ENCODE data around the gene ERLIN1. TPM values are rescaled to one million over a fixed set of nuclear protein-coding genes. Genes with fewer than 3 reads are reported as not detected.
A peak's percentile ranks its signal among the peaks of the same experiment; 100 is the strongest.

ERLIN1 gene
- total and polyA plus RNA-seq, 10 of the 15 experiments (the other 5 are each of a cell fraction or from before 2014, with no cell fraction given) = 4.9 to 21.7 (median 13.0) TPM

GRCh38 chr10:100157156-100157555 is 28.7 kb downstream of the ERLIN1 start (continued):
- TF ChIP-seq, protein P1, sequence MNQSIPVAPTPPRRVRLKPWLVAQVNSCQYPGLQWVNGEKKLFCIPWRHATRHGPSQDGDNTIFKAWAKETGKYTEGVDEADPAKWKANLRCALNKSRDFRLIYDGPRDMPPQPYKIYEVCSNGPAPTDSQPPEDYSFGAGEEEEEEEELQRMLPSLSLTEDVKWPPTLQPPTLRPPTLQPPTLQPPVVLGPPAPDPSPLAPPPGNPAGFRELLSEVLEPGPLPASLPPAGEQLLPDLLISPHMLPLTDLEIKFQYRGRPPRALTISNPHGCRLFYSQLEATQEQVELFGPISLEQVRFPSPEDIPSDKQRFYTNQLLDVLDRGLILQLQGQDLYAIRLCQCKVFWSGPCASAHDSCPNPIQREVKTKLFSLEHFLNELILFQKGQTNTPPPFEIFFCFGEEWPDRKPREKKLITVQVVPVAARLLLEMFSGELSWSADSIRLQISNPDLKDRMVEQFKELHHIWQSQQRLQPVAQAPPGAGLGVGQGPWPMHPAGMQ (IDR thresholded peaks at IDR 0.05; ENCODE audit: borderline replicate concordance) = no peak
- TF ChIP-seq ZNF217 (IDR thresholded peaks at IDR 0.05) (no peak), EP300 (IDR thresholded peaks at IDR 0.05; ENCODE audit: borderline replicate concordance in 1 of 2, control insufficient read depth in 1 of 2, low read depth in 2 of 2, low read length in 2 of 2) (no peak), HDAC2 (IDR thresholded peaks at IDR 0.05) (no peak), JUNB (IDR thresholded peaks at IDR 0.05) (no peak), RBBP5 (conservative IDR thresholded peaks at IDR 0.05) (no peak), TARDBP (IDR thresholded peaks at IDR 0.05; ENCODE audit: borderline replicate concordance) (no peak)

- Histone ChIP-seq H3K79me2 (ENCODE audit: control insufficient read depth, insufficient read depth, low read length) (peaks cover 9% of the 10 kb centered on the region), H2AFZ (ENCODE audit: control insufficient read depth, low read depth, low read length) (no peak overlapping the region), H3K27me3 (replicated peaks in 1 of 2; ENCODE audit: control insufficient read depth in 2 of 2, insufficient read depth in 2 of 2, low read length in 1 of 2) (no peaks in the 10 kb centered on the region), H4K20me1 (ENCODE audit: control insufficient read depth, insufficient read depth) (no peaks in the 10 kb centered on the region), H3K4me2 (ENCODE audit: control insufficient read depth, insufficient read depth) (peak overlapping the region; percentile 45; the same call in 1 of the 2 replicates), H3K36me3 (ENCODE audit: control insufficient read depth in 2 of 2, insufficient read depth in 2 of 2, low read length in 1 of 2) (peaks cover 5 to 21% of the 10 kb centered on the region in 2 experiments), H3K27ac (ENCODE audit: control insufficient read depth, insufficient read depth) (peak overlapping the region; percentile 48; the same call in 1 of the 2 replicates), H3K4me1 (ENCODE audit: control insufficient read depth, insufficient read depth, low read length) (peaks cover 26% of the 10 kb centered on the region), H3K9me3 (replicated peaks; ENCODE audit: control insufficient read depth, insufficient read depth, low read length) (no peaks in the 10 kb centered on the region; the same call in 2 of the 3 replicates), H3K4me3 (peak overlapping the region; percentile 30; the same call in 1 of the 2 replicates), H3K9ac (ENCODE audit: control insufficient read depth, insufficient read depth, low read length) (no peak overlapping the region)
- no TSS peak for BruUV-seq (replicated peaks)
- ATAC-seq = no peak
- no peak for DNase-seq (ENCODE audit: low read depth, low spot score)
- in situ Hi-C loops (cut with MboI) = no loop called here
- RAD21 ChIA-PET (ENCODE audit: unreplicated experiment) = no interaction called here
- CTCF ChIA-PET = interaction anchor here (0.8 to 1.1 kb wide), 2 partner anchors 9 to 59 kb away, joined by 3 read pairs; no protein-coding TSS in a partner anchor
- 53% methylated on average over 5 of the region's 5 CpGs for WGBS (ENCODE audit: insufficient coverage, insufficient replicate concordance, low lambda C conversion rate, missing lambda C conversion rate)
- intact Hi-C loops (cut with micrococcal nuclease; ENCODE audit: unreplicated experiment) = no loop called here
- SMC1A ChIA-PET (ENCODE audit: uncharacterized antibody, unreplicated experiment) = interaction anchor here (0.7 to 2.2 kb wide), 3 partner anchors 16 to 24 kb away, joined by 3 to 13 read pairs (median 4); no protein-coding TSS in a partner anchor
- POLR2A ChIA-PET = interaction anchor here (1.7 kb wide), 1 partner anchor 11 kb away, joined by 5 read pairs; no protein-coding TSS in a partner anchor
- peak; percentile 62 for FAIRE-seq
- TF ChIP-seq CHD2 (IDR thresholded peaks at IDR 0.05; ENCODE audit: borderline replicate concordance, low read depth, low read length) (no peak), RAD21 (IDR thresholded peaks at IDR 0.05; ENCODE audit: insufficient read depth, low read depth, low read length) (no peak), ZBTB40 (IDR thresholded peaks at IDR 0.05; ENCODE audit: borderline replicate concordance) (no peak), ZNF622 (IDR thresholded peaks at IDR 0.05) (no peak), FOXM1 (IDR thresholded peaks at IDR 0.05; ENCODE audit: low read depth, low read length) (no peak), TBL1XR1 (IDR thresholded peaks at IDR 0.05; ENCODE audit: low read depth, low read length) (no peak), POLR2A (IDR thresholded peaks at IDR 0.05; ENCODE audit: low read depth, low read length) (no peak), ASH2L (IDR thresholded peaks at IDR 0.05; ENCODE audit: borderline replicate concordance, low read depth) (no peak), CBX5 (IDR thresholded peaks at IDR 0.05; ENCODE audit: low read depth) (no peak)
- TF ChIP-seq, protein P2, sequence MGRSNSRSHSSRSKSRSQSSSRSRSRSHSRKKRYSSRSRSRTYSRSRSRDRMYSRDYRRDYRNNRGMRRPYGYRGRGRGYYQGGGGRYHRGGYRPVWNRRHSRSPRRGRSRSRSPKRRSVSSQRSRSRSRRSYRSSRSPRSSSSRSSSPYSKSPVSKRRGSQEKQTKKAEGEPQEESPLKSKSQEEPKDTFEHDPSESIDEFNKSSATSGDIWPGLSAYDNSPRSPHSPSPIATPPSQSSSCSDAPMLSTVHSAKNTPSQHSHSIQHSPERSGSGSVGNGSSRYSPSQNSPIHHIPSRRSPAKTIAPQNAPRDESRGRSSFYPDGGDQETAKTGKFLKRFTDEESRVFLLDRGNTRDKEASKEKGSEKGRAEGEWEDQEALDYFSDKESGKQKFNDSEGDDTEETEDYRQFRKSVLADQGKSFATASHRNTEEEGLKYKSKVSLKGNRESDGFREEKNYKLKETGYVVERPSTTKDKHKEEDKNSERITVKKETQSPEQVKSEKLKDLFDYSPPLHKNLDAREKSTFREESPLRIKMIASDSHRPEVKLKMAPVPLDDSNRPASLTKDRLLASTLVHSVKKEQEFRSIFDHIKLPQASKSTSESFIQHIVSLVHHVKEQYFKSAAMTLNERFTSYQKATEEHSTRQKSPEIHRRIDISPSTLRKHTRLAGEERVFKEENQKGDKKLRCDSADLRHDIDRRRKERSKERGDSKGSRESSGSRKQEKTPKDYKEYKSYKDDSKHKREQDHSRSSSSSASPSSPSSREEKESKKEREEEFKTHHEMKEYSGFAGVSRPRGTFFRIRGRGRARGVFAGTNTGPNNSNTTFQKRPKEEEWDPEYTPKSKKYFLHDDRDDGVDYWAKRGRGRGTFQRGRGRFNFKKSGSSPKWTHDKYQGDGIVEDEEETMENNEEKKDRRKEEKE (IDR thresholded peaks at IDR 0.05) = no peak
These were observed 29.9 kb downstream of the ERLIN1 start for GRCh38 chr10:100155936-100156335.
